ENCODE data around the gene CTXND1. TPM values are rescaled to one million over a fixed set of nuclear protein-coding genes. Genes with fewer than 3 reads are reported as not detected.

CTXND1 gene
- total and polyA plus RNA-seq, 2 of the 13 experiments (the other 11 are each of a cell fraction or from before 2014, with no cell fraction given) = 1.2 to 2.1 TPM

- TF ChIP-seq ZBTB40 (IDR thresholded peaks at IDR 0.05) (no peak), ZBTB40 (CRISPR knock-in tag; IDR thresholded peaks at IDR 0.05) (peak; percentile 43; the same call in 1 of the 2 replicates), ZNF747 (CRISPR knock-in tag; IDR thresholded peaks at IDR 0.05; ENCODE audit: borderline replicate concordance) (0 out of 2 replicates have a peak, but pooled peaks have one; percentile 61), AGO2 (optimal IDR thresholded peaks at IDR 0.05; ENCODE audit: low read depth, low read length) (no peak), ZNF430 (CRISPR knock-in tag; IDR thresholded peaks at IDR 0.05) (0 out of 2 replicates have a peak, but pooled peaks have one; percentile 34), SRF (IDR thresholded peaks at IDR 0.05; ENCODE audit: low read depth, low read length) (no peak), NR0B2 (CRISPR knock-in tag; IDR thresholded peaks at IDR 0.05) (peak; percentile 67), ZFP36 (IDR thresholded peaks at IDR 0.05; ENCODE audit: borderline replicate concordance, low read depth, low read length, partially characterized antibody) (no peak), PITX1 (CRISPR knock-in tag; IDR thresholded peaks at IDR 0.05) (no peak), HINFP (CRISPR knock-in tag; IDR thresholded peaks at IDR 0.05; ENCODE audit: low read depth) (no peak), NFIB (CRISPR knock-in tag; IDR thresholded peaks at IDR 0.05; ENCODE audit: borderline replicate concordance) (no peak)
- TF ChIP-seq, protein P1, sequence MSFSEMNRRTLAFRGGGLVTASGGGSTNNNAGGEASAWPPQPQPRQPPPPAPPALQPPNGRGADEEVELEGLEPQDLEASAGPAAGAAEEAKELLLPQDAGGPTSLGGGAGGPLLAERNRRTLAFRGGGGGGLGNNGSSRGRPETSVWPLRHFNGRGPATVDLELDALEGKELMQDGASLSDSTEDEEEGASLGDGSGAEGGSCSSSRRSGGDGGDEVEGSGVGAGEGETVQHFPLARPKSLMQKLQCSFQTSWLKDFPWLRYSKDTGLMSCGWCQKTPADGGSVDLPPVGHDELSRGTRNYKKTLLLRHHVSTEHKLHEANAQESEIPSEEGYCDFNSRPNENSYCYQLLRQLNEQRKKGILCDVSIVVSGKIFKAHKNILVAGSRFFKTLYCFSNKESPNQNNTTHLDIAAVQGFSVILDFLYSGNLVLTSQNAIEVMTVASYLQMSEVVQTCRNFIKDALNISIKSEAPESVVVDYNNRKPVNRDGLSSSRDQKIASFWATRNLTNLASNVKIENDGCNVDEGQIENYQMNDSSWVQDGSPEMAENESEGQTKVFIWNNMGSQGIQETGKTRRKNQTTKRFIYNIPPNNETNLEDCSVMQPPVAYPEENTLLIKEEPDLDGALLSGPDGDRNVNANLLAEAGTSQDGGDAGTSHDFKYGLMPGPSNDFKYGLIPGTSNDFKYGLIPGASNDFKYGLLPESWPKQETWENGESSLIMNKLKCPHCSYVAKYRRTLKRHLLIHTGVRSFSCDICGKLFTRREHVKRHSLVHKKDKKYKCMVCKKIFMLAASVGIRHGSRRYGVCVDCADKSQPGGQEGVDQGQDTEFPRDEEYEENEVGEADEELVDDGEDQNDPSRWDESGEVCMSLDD (CRISPR knock-in tag; IDR thresholded peaks at IDR 0.05; ENCODE audit: borderline replicate concordance) = 0 out of 2 replicates have a peak, but pooled peaks have one; percentile 42
Observed at GRCh38 chr15:80152896-80153876, 98.8 kb downstream of the CTXND1 start, which contains the start of gene FAH (continued).

Data from HepG2 (cell line).